H1 (cell line): ENCODE measurements around the gene TIFAB. TPM values are rescaled to one million over a fixed set of nuclear protein-coding genes. Genes with fewer than 3 reads are reported as not detected.

Experiments used
- CTCF ChIA-PET: fragments of 300-600 bp; sonication (Branson Sonifier 250); formaldehyde crosslinking; loops from one replicate; lab custom pipeline; 2021; ENCODE audit not compliant: partially characterized antibody; lab: Charles Lee
- POLR2A ChIA-PET: fragments of 300-600 bp; sonication (Branson Sonifier 250); formaldehyde crosslinking; loops from one replicate; lab custom pipeline; 2021; ENCODE audit warnings: inconsistent platforms; ENCODE audit not compliant: partially characterized antibody; lab: Charles Lee
- DNase-seq, 2 experiments: peaks; one replicate each; pipeline versions ENCODE4 v3.0.0 to v3.0.0-alpha.2; 2010 to 2022; ENCODE audit warnings: low spot score in 2 of 2, low read depth in 1 of 2, mixed read lengths in 1 of 2
- FAIRE-seq: peaks from 2 replicates; lab custom pipeline; 2011; peaks lifted over from hg19 to GRCh38; lab: Jason Lieb, UNC
- H2AFZ ChIP-seq: 2 replicates; pipeline ENCODE4 v1.8.1; 2012; ENCODE audit warnings: low read length, inconsistent platforms
- H2AK5ac ChIP-seq: 2 replicates; pipeline ENCODE4 v1.6.1; 2013; ENCODE audit warnings: low read depth, low read length
- H2BK120ac ChIP-seq: replicated peaks from 2 replicates; pipeline ENCODE3; 2013; ENCODE audit warnings: low read depth, low read length, inconsistent platforms
- H2BK12ac ChIP-seq: 2 replicates; pipeline ENCODE4 v1.6.1; 2013; ENCODE audit warnings: low read depth, low read length
- H2BK15ac ChIP-seq: 2 replicates; pipeline ENCODE4 v1.6.1; 2013; ENCODE audit warnings: low read length
- H2BK20ac ChIP-seq: 2 replicates; pipeline ENCODE4 v1.6.1; 2013; ENCODE audit warnings: low read length
- H2BK5ac ChIP-seq: 2 replicates; pipeline ENCODE4 v1.6.1; 2013; ENCODE audit warnings: low read depth, low read length
- H3K14ac ChIP-seq: 2 replicates; pipeline ENCODE4 v1.6.1; 2013; ENCODE audit warnings: inconsistent platforms; ENCODE audit not compliant: insufficient read length
- H3K18ac ChIP-seq: 2 replicates; pipeline ENCODE4 v1.6.1; 2013; ENCODE audit warnings: low read length; ENCODE audit errors: extremely low read depth
- H3K23ac ChIP-seq: 2 replicates; pipeline ENCODE4 v1.6.1; 2013; ENCODE audit warnings: inconsistent platforms; ENCODE audit not compliant: insufficient read length
- H3K23me2 ChIP-seq: 2 replicates; pipeline ENCODE4 v1.6.1; 2013; ENCODE audit warnings: low read depth, low read length
- H3K27ac ChIP-seq: 2 replicates; pipeline ENCODE4 v1.6.1; 2011; ENCODE audit warnings: low read depth, low read length, inconsistent platforms
- H3K27me3 ChIP-seq, 4 experiments: replicated peaks in 1 of 4; 1 replicate in 1 of 4; 2 replicates in 3 of 4; pipeline versions ENCODE4 v1.6.1 to v1.8.1; 2011 to 2013; ENCODE audit warnings: low read length in 3 of 4, mild to moderate bottlenecking in 3 of 4, inconsistent platforms in 2 of 4, mixed read lengths in 2 of 4, moderate library complexity in 1 of 4; ENCODE audit not compliant: control insufficient read depth in 3 of 4, insufficient read depth in 3 of 4; ENCODE audit errors: extremely low read depth in 1 of 4
- H3K36me3 ChIP-seq, 4 experiments: 2 replicates each; pipeline versions ENCODE4 v1.6.1 to v1.8.1; 2011 to 2013; ENCODE audit warnings: mild to moderate bottlenecking in 4 of 4, low read length in 3 of 4, moderate library complexity in 2 of 4, control low read depth in 1 of 4, inconsistent platforms in 1 of 4; ENCODE audit not compliant: insufficient read depth in 4 of 4, control insufficient read depth in 2 of 4
- H3K4ac ChIP-seq: replicated peaks from 2 replicates; pipeline ENCODE3; 2013; ENCODE audit warnings: low read length, low read depth, mixed read lengths, inconsistent platforms; ENCODE audit not compliant: insufficient read length
- H3K4me1 ChIP-seq, 4 experiments: replicated peaks in 1 of 4; 1 replicate in 1 of 4; 2 replicates in 3 of 4; pipeline versions ENCODE4 v1.6.1 to v1.8.1; 2011 to 2013; ENCODE audit warnings: low read length in 3 of 4, inconsistent platforms in 2 of 4, mixed read lengths in 1 of 4; ENCODE audit not compliant: insufficient read depth in 4 of 4, control insufficient read depth in 3 of 4
- H3K4me2 ChIP-seq, 2 experiments: 2 replicates each; pipeline versions ENCODE4 v1.6.1 to v1.8.1; 2011 to 2013; ENCODE audit warnings: low read depth in 2 of 2, low read length in 2 of 2, control low read depth in 1 of 2, inconsistent platforms in 1 of 2, mild to moderate bottlenecking in 1 of 2; ENCODE audit not compliant: insufficient read depth in 1 of 2
- H3K4me3 ChIP-seq, 4 experiments: fragments of 200-600, 300-600 bp in 1 of 4; sonication (generic), shearing (Covaris generic), sonication (Bioruptor Twin) in 1 of 4; 2 replicates each; pipeline versions ENCODE4 v1.5.1 to v1.8.1; 2011 to 2016; ENCODE audit warnings: low read length in 4 of 4, low read depth in 3 of 4, control low read depth in 2 of 4, inconsistent platforms in 2 of 4, mild to moderate bottlenecking in 2 of 4, mixed read lengths in 1 of 4, moderate library complexity in 1 of 4; ENCODE audit not compliant: insufficient read depth in 2 of 4; ENCODE audit errors: extremely low read depth in 1 of 4
- H3K56ac ChIP-seq: replicated peaks from 2 replicates; pipeline ENCODE3; 2013; ENCODE audit warnings: low read depth, mild to moderate bottlenecking, mixed read lengths, low read length, inconsistent platforms; ENCODE audit not compliant: insufficient read length
- H3K79me1 ChIP-seq: 2 replicates; pipeline ENCODE4 v1.6.1; 2013; ENCODE audit warnings: low read depth, low read length, control low read depth
- H3K79me2 ChIP-seq, 2 experiments: 2 replicates each; pipeline versions ENCODE4 v1.6.1 to v1.8.1; 2012 to 2013; ENCODE audit warnings: low read length in 2 of 2, mild to moderate bottlenecking in 2 of 2, inconsistent platforms in 1 of 2; ENCODE audit not compliant: insufficient read depth in 2 of 2, control insufficient read depth in 1 of 2
- H3K9ac ChIP-seq, 4 experiments: replicated peaks in 1 of 4; 1 replicate in 1 of 4; 2 replicates in 3 of 4; pipeline versions ENCODE4 v1.6.1 to v1.8.1; 2011 to 2013; ENCODE audit warnings: low read depth in 3 of 4, low read length in 3 of 4, control low read depth in 2 of 4, mild to moderate bottlenecking in 2 of 4, moderate library complexity in 2 of 4, inconsistent platforms in 1 of 4; ENCODE audit errors: extremely low read depth in 1 of 4
- H3K9me3 ChIP-seq, 2 experiments: 2 replicates each; pipeline versions ENCODE4 v1.6.1 to v1.8.1; 2012 to 2013; ENCODE audit warnings: mild to moderate bottlenecking in 2 of 2, moderate library complexity in 2 of 2, control low read depth in 1 of 2, inconsistent platforms in 1 of 2, low read depth in 1 of 2, low read length in 1 of 2, mixed read lengths in 1 of 2; ENCODE audit not compliant: insufficient read depth in 2 of 2
- H4K20me1 ChIP-seq, 2 experiments: replicated peaks in 1 of 2; 2 replicates each; pipeline versions ENCODE3 to v1.8.1; 2011 to 2013; ENCODE audit warnings: inconsistent platforms in 2 of 2, low read length in 2 of 2, mild to moderate bottlenecking in 1 of 2; ENCODE audit not compliant: insufficient read depth in 2 of 2, control insufficient read depth in 1 of 2
- H4K5ac ChIP-seq: 2 replicates; pipeline ENCODE4 v1.6.1; 2013; ENCODE audit warnings: low read length, low read depth, mixed read lengths, inconsistent platforms; ENCODE audit not compliant: insufficient read length
- H4K8ac ChIP-seq: 2 replicates; pipeline ENCODE4 v1.8.0; 2013; ENCODE audit warnings: mild to moderate bottlenecking, moderate library complexity, low read length, inconsistent platforms; ENCODE audit not compliant: insufficient read depth; ENCODE audit errors: extremely low read depth
- H4K91ac ChIP-seq: replicated peaks from 2 replicates; pipeline ENCODE3; 2013; ENCODE audit warnings: low read length, mixed read lengths, inconsistent platforms; ENCODE audit not compliant: insufficient read length
- BACH1 ChIP-seq: IDR thresholded peaks from 2 replicates; pipeline ENCODE4 v1.6.1; 2012; ENCODE audit warnings: low read length, improper control_type of control experiment
- CBX8 ChIP-seq: fragments of 300-800, 300-1000 bp; sonication (generic); IDR thresholded peaks from 2 replicates; pipeline ENCODE4 v1.7.1; 2016; ENCODE audit warnings: low read depth, low read length, borderline replicate concordance
- CEBPB ChIP-seq: IDR thresholded peaks from 2 replicates; pipeline ENCODE4 v1.6.1; 2012; ENCODE audit warnings: low read depth, low read length
- CHD1 ChIP-seq: IDR thresholded peaks from 2 replicates; pipeline ENCODE4 v1.6.1; 2012; ENCODE audit warnings: low read depth, low read length, improper control_type of control experiment
- CHD2 ChIP-seq: IDR thresholded peaks from 2 replicates; pipeline ENCODE4 v1.6.1; 2012; ENCODE audit warnings: low read length, improper control_type of control experiment
- FOSL1 ChIP-seq: IDR thresholded peaks from 2 replicates; pipeline ENCODE4 v1.6.1; 2011; ENCODE audit warnings: mild to moderate bottlenecking, low read depth, low read length, moderate library complexity; ENCODE audit not compliant: insufficient read depth
- JUND ChIP-seq: IDR thresholded peaks from 2 replicates; pipeline ENCODE4 v1.6.1; 2011; ENCODE audit warnings: mild to moderate bottlenecking, improper control_type of control experiment, low read length
- MAX ChIP-seq: IDR thresholded peaks from 2 replicates; pipeline ENCODE4 v1.6.1; 2012; ENCODE audit warnings: inconsistent platforms
- NANOG ChIP-seq: IDR thresholded peaks from 2 replicates; pipeline ENCODE4 v1.6.1; 2011; ENCODE audit warnings: low read length, low read depth, mild to moderate bottlenecking, inconsistent platforms; ENCODE audit not compliant: insufficient read depth, poor library complexity, severe bottlenecking
- POLR2AphosphoS5 ChIP-seq: IDR thresholded peaks from 2 replicates; pipeline ENCODE4 v1.6.1; 2011; ENCODE audit warnings: low read depth, low read length
- RXRA ChIP-seq: IDR thresholded peaks from 2 replicates; pipeline ENCODE4 v1.6.1; 2011; ENCODE audit warnings: low read depth, mild to moderate bottlenecking, low read length, moderate library complexity; ENCODE audit not compliant: insufficient read depth
- SIN3A ChIP-seq, 2 experiments: IDR thresholded peaks in 1 of 2; conservative IDR thresholded peaks in 1 of 2; 2 replicates each; pipeline ENCODE4 v1.6.1; 2011 to 2012; ENCODE audit warnings: low read length in 2 of 2, improper control_type of control experiment in 1 of 2, low read depth in 1 of 2, mild to moderate bottlenecking in 1 of 2
- YY1 ChIP-seq: IDR thresholded peaks from 2 replicates; pipeline ENCODE4 v1.6.1; 2011; ENCODE audit warnings: low read depth, mild to moderate bottlenecking, low read length
- ZNF274 ChIP-seq: IDR thresholded peaks from 2 replicates; pipeline ENCODE4 v1.7.0; 2012; ENCODE audit warnings: low read length, borderline replicate concordance; ENCODE audit errors: extremely low read depth
- WGBS, 2 experiments: shearing (Covaris generic) in 1 of 2; methylation state at CpG; one replicate each; pipeline versions ENCODE4 v1.1.6 to v1.1.7; 2013 to 2015; ENCODE audit warnings: low lambda C conversion rate in 2 of 2, mixed read lengths in 2 of 2, inconsistent platforms in 1 of 2, low coverage in 1 of 2, missing lambda C conversion rate in 1 of 2; ENCODE audit not compliant: insufficient replicate concordance in 2 of 2, insufficient coverage in 1 of 2, insufficient read length in 1 of 2; ENCODE audit errors: extremely low coverage in 1 of 2, missing lambda C conversion rate in 1 of 2; 5-methylcytosine and 5-hydroxymethylcytosine counted together
- polyA plus RNA-seq, 7 experiments: library from polyadenylated mRNA; depleted of rRNA in 3 of 7; stranded (reverse) in 5 of 7; unstranded in 2 of 7; fragments of >200 nt in 5 of 7; fragments of 200-250 nt in 2 of 7; gene quantifications; 1 replicate in 5 of 7; 2 replicates in 1 of 7; 4 replicates in 1 of 7; pipeline versions ENCODE4 v1.2.1 to v1.2.3, GENCODE V29; 2011 to 2013; ENCODE audit warnings: missing spikeins in 2 of 7, mixed read lengths in 2 of 7
- total RNA-seq: library from RNA; stranded (reverse); fragmentation: NEBNext Ultra II Directional; extraction: Animal tissue kit (Norgen Biotek cat#: 25700); gene quantifications from 2 replicates; pipeline ENCODE4 v1.2.1, GENCODE V29; 2021

Gene TIFAB
- total and polyA plus RNA-seq, 2 of the 8 experiments (the other 6 are each of a cell fraction or from before 2014, with no cell fraction given), result not detected

- POLR2A ChIA-PET, result interaction anchor here (0.6 kb wide), 1 partner anchor 279 kb away, joined by 4 read pairs; no protein-coding TSS in a partner anchor
- H3K36me3 ChIP-seq, result no peaks in the 10 kb centered on the region
- H2BK5ac ChIP-seq, result no peak overlapping the region; the same call in 1 of the 2 replicates
- no peak overlapping the region for H3K18ac ChIP-seq
- no peaks in the 10 kb centered on the region for H4K20me1 ChIP-seq
- TF ChIP-seq CEBPB, result no peak
- TF ChIP-seq MAX, result no peak
- TF ChIP-seq SIN3A (conservative IDR thresholded peaks at IDR 0.05 in 1 of 2, IDR thresholded peaks at IDR 0.05 in 1 of 2; ENCODE audit: low read depth in 1 of 2, low read length in 2 of 2), result no peak
- TF ChIP-seq CBX8, result no peak
- TF ChIP-seq ZNF274, result no peak
- no peak for TF ChIP-seq BACH1
- no peak for TF ChIP-seq POLR2AphosphoS5
- TF ChIP-seq CHD1, result no peak
- TF ChIP-seq FOSL1, result no peak
- no peak for TF ChIP-seq RXRA
- no peak for TF ChIP-seq YY1
- TF ChIP-seq CHD2, result no peak
- no peak for TF ChIP-seq JUND
- TF ChIP-seq NANOG, result no peak
- TF ChIP-seq, all 59 proteins: peak for 0
- H3K23me2 ChIP-seq, result no peaks in the 10 kb centered on the region
- peaks cover 0 to 3% (median 0%) of the 10 kb centered on the region in 4 experiments; a peak in 1 of 7 replicates for H3K27me3 ChIP-seq
- no peak overlapping the region for H3K4ac ChIP-seq
- no peak overlapping the region for H3K4me3 ChIP-seq
- no peak overlapping the region for H3K9ac ChIP-seq
- H4K8ac ChIP-seq, result peak overlapping the region; percentile 32; the same call in 1 of the 2 replicates
- H3K79me1 ChIP-seq, result no peaks in the 10 kb centered on the region
- H4K5ac ChIP-seq, result no peak overlapping the region
- 94% methylated on average over 10 of the region's 12 CpGs; no CpG with 5 or more reads in 1 of the 2 experiments for WGBS, 2 experiments
- no peak overlapping the region for H2AFZ ChIP-seq
- H2AK5ac ChIP-seq, result no peak overlapping the region
- FAIRE-seq (no peak), DNase-seq (no peak)
- no peak overlapping the region for H2BK12ac ChIP-seq
- H3K4me2 ChIP-seq, result no peak overlapping the region
- H2BK120ac ChIP-seq, result no peak overlapping the region
- H3K79me2 ChIP-seq, result no peaks in the 10 kb centered on the region
- H2BK20ac ChIP-seq, result no peak overlapping the region
- no peak overlapping the region for H3K14ac ChIP-seq
- no peak overlapping the region for H3K56ac ChIP-seq
- no peaks in the 10 kb centered on the region for H3K9me3 ChIP-seq
- H3K4me1 ChIP-seq, result peaks cover 0 to 3% (median 1%) of the 10 kb centered on the region in 4 experiments; a peak in 2 of 7 replicates
- no peak overlapping the region for H3K27ac ChIP-seq
- no peak overlapping the region for H4K91ac ChIP-seq
- CTCF ChIA-PET, result interaction anchor here (0.6 to 19.4 kb wide), 4 partner anchors 10 to 296 kb away, joined by 3 to 264 read pairs (median 4); no protein-coding TSS in a partner anchor
- H2BK15ac ChIP-seq, result no peak overlapping the region
- no peak overlapping the region for H3K23ac ChIP-seq
Observed at GRCh38 chr5:135449644-135450043, 2.5 kb downstream of the TIFAB start.
